ENCODE results near the gene MAST2.
"Not testable (repeated sequence)": the region's sequence is repeated elsewhere in the genome, so short reads cannot be mapped to it uniquely, and the experiment has no call there.

MAST2 gene

GRCh38 chr1:45803299-45803780 is at the start of gene MAST2:
Gene MAST2 (plus strand): TSS chr1:45803612. CDS start chr1:45803896, 284 bp downstream.
- DNase-seq (ENCODE audit: low read depth), result peak; percentile 45

- no peak for DNase-seq (ENCODE audit: low read depth)
These were observed 47.7 kb upstream of the MAST2 start for GRCh38 chr1:45755697-45756096.

- DNase-seq (ENCODE audit: low read depth), result no peak
These were observed 41.1 kb upstream of the MAST2 start for GRCh38 chr1:45762291-45762690.

- no peak for DNase-seq (ENCODE audit: low read depth)
These were observed 37.2 kb upstream of the MAST2 start for GRCh38 chr1:45765999-45766792.

- DNase-seq (ENCODE audit: low read depth), result peak; percentile 22
These were observed 36.4 kb upstream of the MAST2 start for GRCh38 chr1:45767035-45767434.

- peak; percentile 21 for DNase-seq (ENCODE audit: low read depth)
These were observed 34.0 kb upstream of the MAST2 start for GRCh38 chr1:45769261-45769932.

- no peak for DNase-seq (ENCODE audit: low read depth)
These were observed 30.4 kb upstream of the MAST2 start for GRCh38 chr1:45772971-45773370.

- no peak for DNase-seq (ENCODE audit: low read depth)
These were observed 27.6 kb upstream of the MAST2 start for GRCh38 chr1:45775794-45776193.

GRCh38 chr1:45785583-45785982 is 17.8 kb upstream of the MAST2 start:
- DNase-seq (ENCODE audit: low read depth), result no peak

GRCh38 chr1:45787905-45788304 is 15.5 kb upstream of the MAST2 start:
- DNase-seq (ENCODE audit: low read depth), result no peak

GRCh38 chr1:45789601-45790000 is 13.8 kb upstream of the MAST2 start:
- no peak for DNase-seq (ENCODE audit: low read depth)

GRCh38 chr1:45792744-45793143 is 10.7 kb upstream of the MAST2 start:
- no peak for DNase-seq (ENCODE audit: low read depth)

- DNase-seq (ENCODE audit: low read depth), result no peak
These were observed 9.3 kb upstream of the MAST2 start for GRCh38 chr1:45793942-45794604.

- no peak for DNase-seq (ENCODE audit: low read depth)
These were observed 7.0 kb upstream of the MAST2 start for GRCh38 chr1:45796381-45796780.

- no peak for DNase-seq (ENCODE audit: low read depth)
These were observed 6.5 kb upstream of the MAST2 start for GRCh38 chr1:45796946-45797345.

GRCh38 chr1:45800899-45801298 is 2.5 kb upstream of the MAST2 start:
- DNase-seq (ENCODE audit: low read depth), result no peak

- DNase-seq (ENCODE audit: low read depth), result peak; percentile 90
These were observed 791 bp upstream of the MAST2 start for GRCh38 chr1:45802343-45803298.

GRCh38 chr1:45803781-45804668 is 613 bp downstream of the MAST2 start:
- DNase-seq (ENCODE audit: low read depth), result not testable (repeated sequence)

- no peak for DNase-seq (ENCODE audit: low read depth)
These were observed 1.2 kb downstream of the MAST2 start for GRCh38 chr1:45804669-45804969.

GRCh38 chr1:45806129-45806528 is 2.7 kb downstream of the MAST2 start:
- DNase-seq (ENCODE audit: low read depth), result no peak

- DNase-seq (ENCODE audit: low read depth), result no peak
These were observed 6.3 kb downstream of the MAST2 start for GRCh38 chr1:45809761-45810160.
